Memory B cell (primary cell): Measurements from ENCODE around the gene NF1.
"Not testable (repeated sequence)": the region's sequence is repeated elsewhere in the genome, so short reads cannot be mapped to it uniquely, and the experiment has no call there.

Source experiments
- ATAC-seq: fragments of 150-1000 bp; cut with Tn5 transposase; 2 replicates; pipeline ENCODE4 v1.10.0; 2021; ENCODE audit warnings: low read depth, mild to moderate bottlenecking, moderate library complexity
- DNase-seq, 2 donors: peaks; one replicate each; pipeline ENCODE4 v3.0.0; 2022; ENCODE audit warnings: low spot score in 2 of 2
- H3K27ac Mint-ChIP-seq: one replicate; pipeline ENCODE4 v1.8.0; 2022; ENCODE audit warnings: mild to moderate bottlenecking, moderate library complexity, mixed read lengths
- H3K27me3 Mint-ChIP-seq: one replicate; pipeline ENCODE4 v1.8.0; 2022; ENCODE audit warnings: mixed read lengths
- H3K36me3 Mint-ChIP-seq: one replicate; pipeline ENCODE4 v1.8.0; 2022; ENCODE audit warnings: mild to moderate bottlenecking, mixed read lengths
- H3K4me1 Mint-ChIP-seq: one replicate; pipeline ENCODE4 v1.8.0; 2022; ENCODE audit warnings: mixed read lengths
- H3K4me3 Mint-ChIP-seq: one replicate; pipeline ENCODE4 v1.8.0; 2022; ENCODE audit warnings: mild to moderate bottlenecking, moderate library complexity, mixed read lengths
- H3K9me3 Mint-ChIP-seq: one replicate; pipeline ENCODE4 v1.8.0; 2022; ENCODE audit warnings: mixed read lengths

Gene NF1

DNA sequence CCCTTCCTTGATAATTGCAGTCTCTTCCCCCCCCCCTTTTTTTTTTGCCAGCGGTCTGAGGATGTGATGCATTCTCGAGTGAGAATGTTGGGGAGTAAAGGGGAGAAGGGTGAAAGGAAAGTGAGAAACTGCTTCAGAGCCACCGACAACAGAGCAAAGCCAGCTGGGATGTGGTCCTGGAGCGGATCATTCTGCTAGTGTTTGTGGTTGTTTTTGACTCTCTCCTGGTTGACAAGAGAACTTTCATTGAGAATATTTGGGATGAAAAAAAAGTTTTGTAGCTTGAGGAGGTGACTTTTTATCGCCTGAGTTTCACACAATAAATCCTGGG lies 1.3 kb downstream of the NF1 start:
- no peak for ATAC-seq

DNA sequence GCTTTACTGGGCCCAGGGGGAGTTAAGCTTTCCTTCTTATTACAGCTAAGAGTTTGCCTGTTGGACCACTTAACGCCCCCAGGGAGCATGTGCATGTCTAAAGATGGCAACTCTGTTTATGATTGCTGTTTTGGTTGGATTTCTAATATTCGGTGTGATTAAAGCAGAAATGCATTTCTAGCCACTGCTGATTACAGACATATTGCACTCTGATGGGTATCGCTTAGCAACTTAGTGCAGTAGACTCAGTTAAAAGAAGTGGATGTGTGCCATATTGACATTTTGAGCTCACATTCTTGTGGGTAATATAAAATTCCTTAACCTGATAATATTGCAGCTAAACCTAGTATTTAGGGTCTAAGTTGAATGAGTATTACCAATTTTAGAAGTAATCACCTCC lies 4.2 kb downstream of the NF1 start:
- no peak overlapping the region for H3K4me3 Mint-ChIP-seq
- H3K27ac Mint-ChIP-seq: no peak overlapping the region
- ATAC-seq (no peak), DNase-seq (no peak)
- H3K27me3 Mint-ChIP-seq: no peaks in the 10 kb centered on the region
- peaks cover 10% of the 10 kb centered on the region for H3K4me1 Mint-ChIP-seq
- no peaks in the 10 kb centered on the region for H3K9me3 Mint-ChIP-seq
- no peaks in the 10 kb centered on the region for H3K36me3 Mint-ChIP-seq

More for the DNA sequence above, 1.3 kb downstream of the NF1 start:
- Mint-ChIP-seq H3K4me3 (peak overlapping the region; percentile 88), H3K27ac (peak overlapping the region; percentile 92), H3K27me3 (no peaks in the 10 kb centered on the region), H3K4me1 (peaks cover 12% of the 10 kb centered on the region), H3K9me3 (no peaks in the 10 kb centered on the region), H3K36me3 (no peaks in the 10 kb centered on the region)
- no peak for DNase-seq

DNA sequence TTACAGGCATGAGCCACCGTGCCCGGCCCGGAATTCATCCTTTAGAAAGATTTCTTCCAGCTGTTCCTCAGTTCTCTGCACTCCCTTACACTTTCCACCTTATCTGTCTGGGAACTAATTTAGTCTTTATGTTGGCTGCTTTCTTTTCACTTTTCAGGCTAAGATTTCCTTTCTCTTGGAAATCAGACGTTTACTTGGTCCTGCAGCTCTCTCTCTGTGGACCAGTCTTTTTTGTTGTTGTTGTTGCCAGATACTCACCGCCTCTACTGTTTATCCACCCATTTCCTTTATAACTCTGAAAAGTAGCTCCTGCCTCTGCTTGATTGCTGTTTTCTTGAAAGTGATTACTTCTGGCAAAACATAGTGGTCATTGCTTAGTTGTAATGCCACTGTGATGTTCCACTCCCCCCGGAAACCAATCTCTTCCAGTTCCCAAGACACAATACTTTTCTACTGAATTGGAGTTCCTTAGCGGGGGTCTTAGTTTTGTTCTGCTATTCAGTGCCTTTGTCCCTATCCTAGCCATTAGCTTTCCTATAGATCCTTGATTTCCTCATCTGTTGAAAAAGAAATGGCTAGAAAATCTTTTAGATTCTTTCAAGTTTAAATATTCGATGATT lies 6.2 kb downstream of the NF1 start:
- Mint-ChIP-seq H3K4me3 (no peak overlapping the region), H3K36me3 (no peaks in the 10 kb centered on the region), H3K4me1 (peaks cover 7% of the 10 kb centered on the region), H3K27ac (no peak overlapping the region), H3K9me3 (no peaks in the 10 kb centered on the region), H3K27me3 (no peaks in the 10 kb centered on the region)
- ATAC-seq: no peak
- DNase-seq: no peak

DNA sequence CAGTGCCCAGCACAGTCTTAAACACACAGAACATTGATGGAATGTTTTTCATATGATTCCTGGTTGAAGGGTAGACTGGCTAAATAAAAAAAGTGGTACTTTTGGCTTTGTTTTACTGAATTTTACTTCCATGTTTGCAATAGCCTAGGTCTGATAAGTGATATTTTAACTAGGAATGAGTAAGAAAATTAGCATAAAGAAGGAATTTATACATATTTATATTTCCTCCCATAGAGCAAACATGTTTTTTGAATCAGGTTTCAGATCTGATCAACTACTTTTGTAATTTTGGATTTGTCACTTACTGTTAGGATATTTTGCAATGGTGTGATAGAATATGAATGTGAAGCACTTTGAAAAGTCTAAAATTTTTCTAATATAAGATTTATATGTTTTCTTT lies 7.2 kb downstream of the NF1 start:
- Mint-ChIP-seq H3K4me1 (no peaks in the 10 kb centered on the region), H3K9me3 (no peaks in the 10 kb centered on the region), H3K4me3 (no peak overlapping the region), H3K27ac (no peak overlapping the region), H3K36me3 (no peaks in the 10 kb centered on the region), H3K27me3 (no peaks in the 10 kb centered on the region)
- ATAC-seq: no peak
- no peak for DNase-seq

DNA sequence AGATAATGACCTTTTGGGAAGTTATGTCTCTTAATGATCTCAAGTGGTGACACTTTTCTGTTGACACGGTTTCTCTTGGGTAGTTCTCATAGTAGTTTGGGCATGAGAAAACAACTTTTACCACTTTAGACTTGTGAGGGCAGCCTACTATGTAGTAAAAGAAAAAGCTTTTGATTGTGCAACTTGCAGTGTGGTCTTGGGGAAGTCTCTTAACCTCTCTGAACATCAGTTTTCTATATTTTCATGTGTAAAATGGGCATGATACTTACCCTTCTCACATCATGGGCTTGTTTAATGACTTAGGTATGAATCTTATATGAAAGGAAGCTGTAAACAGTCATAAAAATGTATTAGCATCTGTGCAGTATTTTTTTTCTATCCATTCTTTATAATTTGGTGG lies 11.2 kb downstream of the NF1 start:
- H3K4me3 Mint-ChIP-seq: no peak overlapping the region
- DNase-seq: no peak
- no peaks in the 10 kb centered on the region for H3K9me3 Mint-ChIP-seq
- no peak for ATAC-seq
- H3K4me1 Mint-ChIP-seq: no peaks in the 10 kb centered on the region
- no peak overlapping the region for H3K27ac Mint-ChIP-seq
- no peaks in the 10 kb centered on the region for H3K36me3 Mint-ChIP-seq
- H3K27me3 Mint-ChIP-seq: no peaks in the 10 kb centered on the region

DNA sequence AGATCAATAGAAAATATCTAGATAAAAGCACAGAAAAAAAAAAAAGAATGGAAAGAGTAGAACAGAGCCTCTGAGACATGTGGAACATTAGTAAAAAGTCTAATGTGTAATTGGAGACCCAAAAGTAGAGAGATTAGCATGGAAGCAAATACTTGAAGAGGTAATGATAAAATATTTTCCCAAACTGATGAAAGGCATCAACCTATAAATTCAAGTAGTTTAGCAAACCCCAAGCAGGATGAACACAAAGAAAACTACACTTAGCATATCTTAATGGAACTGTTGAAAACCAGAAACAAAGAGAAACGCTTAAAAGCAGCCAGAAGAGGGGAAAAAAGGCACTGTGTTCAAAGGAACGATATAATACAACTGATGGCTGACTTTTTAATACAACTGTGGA lies 16.4 kb downstream of the NF1 start:
- Mint-ChIP-seq H3K27me3 (no peaks in the 10 kb centered on the region), H3K9me3 (no peaks in the 10 kb centered on the region), H3K4me3 (no peak overlapping the region), H3K27ac (no peak overlapping the region), H3K36me3 (no peaks in the 10 kb centered on the region), H3K4me1 (peaks cover 11% of the 10 kb centered on the region)
- ATAC-seq: no peak
- no peak for DNase-seq

DNA sequence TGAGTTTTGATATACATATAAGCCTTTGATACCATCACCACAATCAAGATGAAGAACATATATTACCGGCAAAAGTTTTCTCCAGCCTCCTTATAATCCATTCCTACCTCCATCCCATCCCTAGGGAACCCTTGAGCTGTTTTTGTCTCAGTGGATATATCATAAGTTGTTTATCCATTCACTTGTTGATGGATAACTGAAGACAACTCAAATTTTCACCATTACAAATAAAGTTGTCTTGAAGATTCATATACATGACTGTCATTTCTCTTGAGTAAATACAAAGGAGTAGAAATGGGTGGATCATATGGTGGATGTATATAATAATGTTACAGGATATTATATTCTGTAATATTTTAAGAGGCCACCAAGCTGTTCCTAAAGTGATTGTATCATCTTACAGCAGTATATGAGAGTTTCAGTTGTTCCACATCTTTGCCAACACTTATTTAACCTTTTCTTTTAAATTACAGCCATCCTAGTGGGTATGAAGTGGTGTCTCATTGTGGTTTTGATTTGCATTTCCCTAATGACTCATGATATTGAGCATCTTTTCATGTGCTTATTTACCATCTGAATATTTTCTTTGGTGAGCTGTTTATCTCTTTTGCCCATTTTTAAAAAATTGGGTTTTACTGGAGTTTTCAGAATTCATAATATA lies 17.4 kb downstream of the NF1 start:
- H3K9me3 Mint-ChIP-seq: no peaks in the 10 kb centered on the region
- no peaks in the 10 kb centered on the region for H3K36me3 Mint-ChIP-seq
- no peaks in the 10 kb centered on the region for H3K27me3 Mint-ChIP-seq
- no peak overlapping the region for H3K27ac Mint-ChIP-seq
- H3K4me1 Mint-ChIP-seq: peaks cover 11% of the 10 kb centered on the region
- DNase-seq: no peak
- ATAC-seq: no peak
- no peak overlapping the region for H3K4me3 Mint-ChIP-seq

DNA sequence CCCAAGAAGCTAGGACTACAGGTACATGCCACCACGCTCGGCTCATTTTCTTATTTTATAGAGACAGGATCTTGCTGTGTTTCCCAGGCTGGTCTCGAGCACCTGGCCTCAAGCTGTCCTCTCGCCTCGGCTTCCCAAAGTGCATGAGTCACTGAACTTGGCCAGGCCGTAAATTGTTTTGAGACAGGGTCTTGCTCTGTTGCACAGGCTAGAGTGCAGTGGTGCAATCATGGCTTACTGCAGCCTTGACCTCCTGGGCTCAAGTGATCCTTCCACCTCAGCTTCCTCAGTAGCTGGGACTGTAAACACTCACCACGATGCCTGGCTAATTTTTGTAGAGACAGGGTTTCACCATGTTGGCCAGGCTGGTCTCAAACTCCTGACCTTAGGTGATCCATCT lies 18.6 kb downstream of the NF1 start:
- H3K36me3 Mint-ChIP-seq: not testable (repeated sequence)

DNA sequence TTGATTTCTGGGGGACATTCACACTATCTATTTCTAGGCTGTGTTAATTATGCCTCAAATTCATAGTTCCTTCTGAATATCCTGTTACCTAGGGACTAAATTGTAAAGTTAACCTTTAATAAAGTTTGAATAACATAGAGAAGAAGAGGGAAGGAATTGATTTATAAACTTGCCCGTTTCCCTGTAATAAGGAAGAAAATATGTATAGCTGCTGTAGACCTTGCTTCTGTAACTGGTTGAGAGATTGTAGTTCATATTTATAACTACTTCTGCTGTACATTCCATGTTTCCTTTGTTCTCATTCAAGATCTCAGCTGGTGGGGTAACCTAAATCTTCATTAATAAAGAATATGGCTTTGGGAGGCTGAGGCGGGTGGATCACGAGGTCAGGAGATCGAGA lies 19.2 kb downstream of the NF1 start:
- Mint-ChIP-seq H3K27ac (no peak overlapping the region), H3K4me1 (peaks cover 11% of the 10 kb centered on the region), H3K36me3 (peaks cover 1% of the 10 kb centered on the region), H3K27me3 (no peaks in the 10 kb centered on the region), H3K9me3 (no peaks in the 10 kb centered on the region), H3K4me3 (no peak overlapping the region)
- no peak for DNase-seq
- ATAC-seq: no peak

More for the DNA sequence above, 18.6 kb downstream of the NF1 start:
- not testable (repeated sequence) for H3K9me3 Mint-ChIP-seq, ATAC-seq, H3K27ac Mint-ChIP-seq, DNase-seq, H3K4me3 Mint-ChIP-seq, H3K27me3 Mint-ChIP-seq
- H3K4me1 Mint-ChIP-seq: peaks cover 11% of the 10 kb centered on the region

DNA sequence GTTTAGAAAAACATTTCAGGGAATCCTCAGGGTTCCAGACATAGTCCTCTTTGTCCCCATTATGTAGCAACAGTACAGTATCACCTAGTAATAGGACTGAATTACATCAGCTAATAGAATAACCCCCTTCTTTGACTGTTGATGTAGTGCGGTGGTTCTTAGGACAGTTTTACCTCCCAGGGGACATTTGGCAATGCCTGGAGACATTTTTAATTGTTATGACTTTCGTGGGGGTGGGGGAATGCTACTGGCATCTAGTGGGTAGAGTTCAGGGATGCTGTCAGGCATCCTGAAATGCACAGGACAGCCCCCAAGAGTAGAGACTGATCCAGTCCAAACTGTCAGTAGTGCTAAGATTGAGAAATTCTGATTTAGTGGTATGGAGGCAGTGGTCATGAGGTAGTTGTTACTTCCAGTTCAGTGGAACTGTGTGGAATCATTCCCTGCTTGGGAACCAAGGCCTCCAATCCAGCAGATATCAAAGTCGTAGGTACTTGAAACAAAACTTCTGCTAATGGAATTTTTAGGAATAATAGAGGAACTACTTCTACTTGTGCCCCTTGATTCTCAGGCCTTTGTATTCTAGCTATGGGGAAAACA lies 20.3 kb downstream of the NF1 start:
- H3K36me3 Mint-ChIP-seq: peaks cover 7% of the 10 kb centered on the region
- DNase-seq (no peak), ATAC-seq (no peak)
- peaks cover 11% of the 10 kb centered on the region for H3K4me1 Mint-ChIP-seq
- no peak overlapping the region for H3K27ac Mint-ChIP-seq
- H3K4me3 Mint-ChIP-seq: no peak overlapping the region
- H3K27me3 Mint-ChIP-seq: no peaks in the 10 kb centered on the region
- H3K9me3 Mint-ChIP-seq: no peaks in the 10 kb centered on the region

DNA sequence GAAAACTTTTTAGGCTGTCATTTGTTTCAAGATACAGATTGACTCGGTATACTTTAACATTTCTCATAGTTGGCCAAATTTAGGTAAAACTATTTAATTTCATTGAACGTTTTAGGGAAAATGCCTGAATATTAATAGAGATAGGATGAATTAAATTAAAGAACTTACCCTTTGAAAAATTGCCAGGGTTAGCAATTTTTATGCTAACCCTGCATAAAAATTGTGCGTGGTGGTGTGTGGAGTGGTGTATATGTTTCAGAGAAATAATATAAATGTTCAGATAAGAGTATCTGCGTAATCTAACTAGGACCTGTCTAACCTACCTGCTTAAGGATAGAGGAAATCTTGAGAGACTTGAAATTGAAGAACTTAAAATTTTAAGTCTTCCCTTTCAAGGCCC lies 21.4 kb downstream of the NF1 start:
- Mint-ChIP-seq H3K27ac (no peak overlapping the region), H3K4me3 (no peak overlapping the region), H3K4me1 (peaks cover 9% of the 10 kb centered on the region), H3K9me3 (no peaks in the 10 kb centered on the region), H3K27me3 (no peaks in the 10 kb centered on the region), H3K36me3 (peaks cover 7% of the 10 kb centered on the region)
- DNase-seq (no peak), ATAC-seq (no peak)

DNA sequence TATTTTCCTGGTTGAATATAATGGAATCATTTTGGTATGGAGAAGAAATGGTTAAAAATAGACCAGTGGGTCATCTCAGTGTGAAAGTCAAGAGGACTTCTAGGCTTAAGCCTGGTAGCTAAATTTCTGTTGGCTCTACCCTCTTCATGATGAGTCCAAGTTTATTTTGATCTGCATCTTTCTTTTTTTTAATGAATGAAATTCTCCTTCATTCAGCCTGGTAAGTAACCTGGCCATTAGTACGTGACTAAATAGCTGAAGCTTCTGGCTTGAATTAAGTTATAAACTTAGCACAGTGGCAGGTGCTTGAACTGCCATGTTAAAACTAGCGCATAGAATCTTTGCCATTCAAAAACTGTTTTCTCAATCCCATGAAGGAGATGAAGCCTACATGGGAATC lies 28.0 kb downstream of the NF1 start:
- H3K4me3 Mint-ChIP-seq: no peak overlapping the region
- peaks cover 4% of the 10 kb centered on the region for H3K4me1 Mint-ChIP-seq
- ATAC-seq: no peak
- no peak overlapping the region for H3K27ac Mint-ChIP-seq
- no peaks in the 10 kb centered on the region for H3K9me3 Mint-ChIP-seq
- H3K36me3 Mint-ChIP-seq: peaks cover 9% of the 10 kb centered on the region
- no peak for DNase-seq
- H3K27me3 Mint-ChIP-seq: no peaks in the 10 kb centered on the region

DNA sequence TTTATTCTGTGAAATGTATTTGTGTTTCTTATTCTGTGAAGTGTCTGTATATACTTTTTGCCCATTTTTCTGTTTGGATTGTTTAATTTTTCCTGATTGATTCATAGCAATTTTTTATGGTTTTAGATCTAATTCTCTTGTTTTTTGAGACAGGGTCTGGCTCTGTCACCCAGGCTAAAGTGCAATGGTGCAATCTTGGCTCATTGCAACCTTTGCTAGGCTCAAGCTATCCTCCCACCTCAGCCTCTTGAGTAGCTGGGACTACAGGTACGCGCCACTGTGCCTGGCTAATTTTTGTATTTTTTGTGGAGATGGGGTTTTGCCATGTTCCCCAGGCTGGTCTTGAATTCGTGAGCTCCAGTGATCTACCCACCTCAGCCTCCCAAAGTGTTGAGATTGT lies 31.5 kb downstream of the NF1 start:
- Mint-ChIP-seq H3K27ac (no peak overlapping the region), H3K27me3 (no peaks in the 10 kb centered on the region), H3K4me3 (no peak overlapping the region), H3K4me1 (peaks cover 4% of the 10 kb centered on the region), H3K9me3 (no peaks in the 10 kb centered on the region), H3K36me3 (peaks cover 5% of the 10 kb centered on the region)
- ATAC-seq (no peak), DNase-seq (no peak)

DNA sequence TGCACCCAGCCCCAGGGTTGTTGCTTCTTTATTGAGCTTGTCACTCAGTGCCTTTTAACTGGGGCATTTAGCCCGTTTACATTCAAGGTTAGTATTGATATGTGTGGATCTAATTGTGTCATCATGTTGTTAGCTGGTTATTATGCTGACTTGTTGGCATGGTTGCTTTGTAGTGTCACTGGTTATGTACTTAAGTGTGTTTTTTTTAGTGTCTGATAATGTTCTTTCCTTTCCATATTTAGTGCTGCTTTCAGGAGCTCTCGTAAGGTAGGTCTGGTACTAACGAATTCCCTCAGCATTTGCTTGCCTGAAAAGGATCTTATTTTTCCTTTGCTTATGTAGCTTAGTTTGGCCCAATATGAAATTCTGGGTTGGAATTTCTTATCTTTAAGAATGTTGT lies 33.5 kb downstream of the NF1 start:
- H3K4me1 Mint-ChIP-seq: no peaks in the 10 kb centered on the region
- ATAC-seq (no peak), DNase-seq (no peak)
- H3K36me3 Mint-ChIP-seq: peaks cover 5% of the 10 kb centered on the region
- no peak overlapping the region for H3K4me3 Mint-ChIP-seq
- H3K27ac Mint-ChIP-seq: no peak overlapping the region
- H3K27me3 Mint-ChIP-seq: no peaks in the 10 kb centered on the region
- no peaks in the 10 kb centered on the region for H3K9me3 Mint-ChIP-seq
